ENCODE data around the gene FKBP2. TPM values are rescaled to one million over a fixed set of nuclear protein-coding genes. Genes with fewer than 3 reads are reported as not detected.
A peak's percentile ranks its signal among the peaks of the same experiment; 100 is the strongest.

Gene FKBP2
- total RNA-seq, 1 donor from 2014 or later, result 31.4 TPM

DNA sequence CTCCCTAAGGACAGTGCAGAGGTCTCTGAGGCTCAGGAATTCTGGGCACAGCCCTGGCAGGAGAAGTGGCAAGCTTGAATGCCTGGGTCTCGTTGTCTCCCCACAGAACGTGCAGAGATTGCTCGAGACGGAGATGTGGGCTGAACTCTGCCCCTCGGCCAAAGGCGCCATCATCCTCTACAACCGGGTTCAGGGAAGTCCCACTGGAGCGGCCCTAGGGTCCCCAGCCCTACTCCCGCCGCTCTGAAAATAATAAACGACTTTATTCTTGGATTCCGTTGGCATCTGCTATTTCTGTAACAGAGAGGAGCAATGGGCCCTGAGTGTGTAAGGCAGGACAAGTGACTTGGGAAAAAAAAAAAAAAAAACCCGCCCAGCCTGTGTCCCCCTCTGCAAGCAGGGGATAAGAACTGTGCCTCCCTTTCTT is 11.1 kb upstream of the FKBP2 start:
- TF ChIP-seq, protein P1, sequence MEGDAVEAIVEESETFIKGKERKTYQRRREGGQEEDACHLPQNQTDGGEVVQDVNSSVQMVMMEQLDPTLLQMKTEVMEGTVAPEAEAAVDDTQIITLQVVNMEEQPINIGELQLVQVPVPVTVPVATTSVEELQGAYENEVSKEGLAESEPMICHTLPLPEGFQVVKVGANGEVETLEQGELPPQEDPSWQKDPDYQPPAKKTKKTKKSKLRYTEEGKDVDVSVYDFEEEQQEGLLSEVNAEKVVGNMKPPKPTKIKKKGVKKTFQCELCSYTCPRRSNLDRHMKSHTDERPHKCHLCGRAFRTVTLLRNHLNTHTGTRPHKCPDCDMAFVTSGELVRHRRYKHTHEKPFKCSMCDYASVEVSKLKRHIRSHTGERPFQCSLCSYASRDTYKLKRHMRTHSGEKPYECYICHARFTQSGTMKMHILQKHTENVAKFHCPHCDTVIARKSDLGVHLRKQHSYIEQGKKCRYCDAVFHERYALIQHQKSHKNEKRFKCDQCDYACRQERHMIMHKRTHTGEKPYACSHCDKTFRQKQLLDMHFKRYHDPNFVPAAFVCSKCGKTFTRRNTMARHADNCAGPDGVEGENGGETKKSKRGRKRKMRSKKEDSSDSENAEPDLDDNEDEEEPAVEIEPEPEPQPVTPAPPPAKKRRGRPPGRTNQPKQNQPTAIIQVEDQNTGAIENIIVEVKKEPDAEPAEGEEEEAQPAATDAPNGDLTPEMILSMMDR (IDR thresholded peaks at IDR 0.05), result no peak
- Mint-ChIP-seq H3K27me3 (no peaks in the 10 kb centered on the region), H3K4me1 (peaks cover 64% of the 10 kb centered on the region), H3K4me3 (peak overlapping the region; percentile 91), H3K9me3 (no peaks in the 10 kb centered on the region), H3K36me3 (ENCODE audit: low read depth) (no peaks in the 10 kb centered on the region), H3K27ac (peak overlapping the region; percentile 91)
- ChIA-PET POLR2A (interaction anchor here (0.7 to 12.7 kb wide), 9 partner anchors 11 to 75 kb away, joined by 3 to 191 read pairs (median 5); partner anchors contain the start of genes ESRRA, FERMT3, FKBP2 and PPP1R14B), CTCF (interaction anchor here (0.6 kb wide), 1 partner anchor 11 kb away, joined by 3 read pairs; the partner anchor contains the start of gene FKBP2)
- intact Hi-C loops (cut with micrococcal nuclease), result loop anchor here (1.0 to 5.0 kb wide), 8 partner anchors 11 to 292 kb away; partner anchors contain the start of genes GPR137, NAA40, PPP1R14B and PRDX5
- no peak for ATAC-seq (ENCODE audit: low read depth)
- DNase-seq, result no peak

DNA sequence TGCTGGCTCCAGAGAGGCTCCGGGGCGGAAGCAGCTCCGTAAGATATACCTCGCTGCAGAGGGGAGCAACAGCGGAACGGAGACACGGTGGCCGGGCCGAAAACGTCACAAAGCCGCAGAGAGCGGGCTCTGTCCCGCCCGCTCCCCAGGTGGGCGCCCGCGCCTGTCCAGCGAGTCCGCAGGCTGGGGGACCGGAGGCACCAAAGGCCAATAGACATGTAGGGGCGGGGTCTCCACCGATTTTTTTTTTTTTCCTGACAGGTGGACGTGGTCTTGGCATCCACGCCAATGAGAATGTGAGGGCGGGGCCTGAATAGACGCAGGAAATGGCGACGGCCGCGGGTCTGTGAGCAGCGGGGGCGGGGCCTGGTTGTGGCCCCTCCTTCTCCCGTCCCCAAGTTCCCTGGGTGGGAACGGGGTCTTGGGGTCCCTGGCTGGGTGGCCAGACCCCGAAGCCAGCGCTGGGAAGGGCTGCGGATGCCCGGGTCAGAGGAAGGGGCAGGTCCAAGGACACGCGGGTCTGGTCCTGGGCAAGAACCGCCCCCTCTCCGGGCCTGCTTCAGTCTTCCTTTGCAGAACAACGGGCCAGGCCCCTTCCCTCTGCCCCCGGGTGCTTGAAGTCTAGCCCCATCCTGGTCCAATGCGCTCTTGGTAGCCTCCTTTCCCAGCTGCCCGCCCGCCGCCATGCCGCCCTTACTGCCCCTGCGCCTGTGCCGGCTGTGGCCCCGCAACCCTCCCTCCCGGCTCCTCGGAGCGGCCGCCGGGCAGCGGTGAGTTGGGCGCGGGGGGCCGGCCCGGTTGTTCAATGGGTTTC is 10.5 kb upstream of the FKBP2 start, which contains the start of gene DNAJC4:
Gene DNAJC4, plus strand, starts transcription at position 378 of the 814 bp plus-strand sequence. Its CDS starts 307 bp downstream, at position 685.
- intact Hi-C loops (cut with micrococcal nuclease), result loop anchor here (1.0 to 5.0 kb wide), 8 partner anchors 10 to 293 kb away; partner anchors contain the start of genes GPR137, NAA40, PPP1R14B and PRDX5
- Mint-ChIP-seq H3K27ac (peak within 1 kb of the TSS; percentile 91), H3K36me3 (ENCODE audit: low read depth) (peaks cover 3% of the 10 kb centered on the region), H3K4me3 (peak within 1 kb of the TSS; percentile 91), H3K9me3 (no peaks in the 10 kb centered on the region), H3K4me1 (peaks cover 62% of the 10 kb centered on the region), H3K27me3 (no peaks in the 10 kb centered on the region)
- CTCF ChIA-PET, result interaction anchor here (0.6 kb wide), 1 partner anchor 11 kb away, joined by 3 read pairs; the partner anchor contains the start of gene FKBP2
- POLR2A ChIA-PET, result interaction anchor here (0.7 to 12.7 kb wide), 11 partner anchors 11 to 74 kb away, joined by 3 to 191 read pairs (median 5); partner anchors contain the start of genes ESRRA, FERMT3, FKBP2 and PLCB3
- DNase-seq (peak; percentile 87), ATAC-seq (ENCODE audit: low read depth) (peak; percentile 59)
- TF ChIP-seq, protein P1 (IDR thresholded peaks at IDR 0.05), result no peak

DNA sequence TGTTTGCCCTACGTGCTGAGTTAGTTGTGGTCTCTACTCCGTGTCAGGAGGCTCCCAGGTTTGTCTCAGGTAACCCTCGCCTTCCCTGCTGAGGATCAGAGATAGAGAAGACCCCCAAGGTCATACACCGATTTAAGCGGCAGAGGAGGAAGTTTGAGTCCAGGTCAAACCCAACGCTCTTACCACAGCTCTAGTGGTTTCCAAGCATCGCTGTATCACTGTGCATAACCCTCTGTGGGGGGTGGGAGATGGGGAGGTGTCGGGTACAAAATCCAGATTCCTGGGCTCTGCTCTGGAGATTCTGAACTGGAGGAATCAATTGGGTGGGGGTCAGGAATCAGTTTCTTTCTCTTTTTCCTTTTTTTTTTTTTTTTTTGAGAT is 9.9 kb upstream of the FKBP2 start:
- ChIA-PET POLR2A (interaction anchor here (0.7 to 12.7 kb wide), 7 partner anchors 10 to 110 kb away, joined by 3 to 191 read pairs (median 4); partner anchors contain the start of genes FERMT3, FKBP2 and PLCB3), CTCF (interaction anchor here (1.2 kb wide), 1 partner anchor 73 kb away, joined by 3 read pairs; no protein-coding TSS in a partner anchor)
- peaks cover 67% of the 10 kb centered on the region for H3K4me1 Mint-ChIP-seq
- H3K36me3 Mint-ChIP-seq (ENCODE audit: low read depth), result peaks cover 5% of the 10 kb centered on the region
- H3K9me3 Mint-ChIP-seq, result no peaks in the 10 kb centered on the region
- TF ChIP-seq, protein P1 (IDR thresholded peaks at IDR 0.05), result no peak
- ATAC-seq (ENCODE audit: low read depth) (no peak), DNase-seq (no peak)
- peak overlapping the region; percentile 91 for H3K27ac Mint-ChIP-seq
- intact Hi-C loops (cut with micrococcal nuclease), result loop anchor here (1.0 to 5.0 kb wide), 8 partner anchors 9 to 294 kb away; partner anchors contain the start of genes GPR137, NAA40, PPP1R14B and PRDX5
- H3K27me3 Mint-ChIP-seq, result no peaks in the 10 kb centered on the region
- peak overlapping the region; percentile 91 for H3K4me3 Mint-ChIP-seq

DNA sequence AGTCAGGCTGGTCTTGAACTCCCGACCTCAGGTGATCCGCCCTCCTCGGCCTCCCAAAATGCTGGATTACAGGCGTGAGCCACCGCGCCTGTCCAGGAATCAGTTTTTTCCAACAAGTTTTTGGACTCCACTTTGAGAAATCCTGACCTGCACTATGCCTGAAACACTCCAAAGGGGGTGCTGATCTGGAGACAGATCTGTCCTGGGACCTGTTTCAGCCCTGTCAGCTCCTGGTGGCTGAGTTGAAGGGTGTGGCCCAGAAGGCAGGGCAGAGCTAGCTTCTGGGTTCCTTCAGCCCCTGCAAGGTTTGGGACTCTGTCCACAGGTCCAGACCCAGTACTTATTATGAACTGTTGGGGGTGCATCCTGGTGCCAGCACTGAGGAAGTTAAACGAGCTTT is 9.3 kb upstream of the FKBP2 start:
- ATAC-seq (ENCODE audit: low read depth) (no peak), DNase-seq (no peak)
- CTCF ChIA-PET, result interaction anchor here (1.2 kb wide), 1 partner anchor 73 kb away, joined by 3 read pairs; no protein-coding TSS in a partner anchor
- POLR2A ChIA-PET, result interaction anchor here (0.7 to 12.7 kb wide), 6 partner anchors 10 to 111 kb away, joined by 3 to 191 read pairs (median 4); partner anchors contain the start of genes FERMT3, FKBP2 and PLCB3
- H3K36me3 Mint-ChIP-seq (ENCODE audit: low read depth), result peaks cover 5% of the 10 kb centered on the region
- H3K27me3 Mint-ChIP-seq, result no peaks in the 10 kb centered on the region
- peaks cover 69% of the 10 kb centered on the region for H3K4me1 Mint-ChIP-seq
- H3K9me3 Mint-ChIP-seq, result no peaks in the 10 kb centered on the region
- peak overlapping the region; percentile 91 for H3K4me3 Mint-ChIP-seq
- TF ChIP-seq, protein P1 (IDR thresholded peaks at IDR 0.05), result no peak
- H3K27ac Mint-ChIP-seq, result peak overlapping the region; percentile 63
- intact Hi-C loops (cut with micrococcal nuclease), result loop anchor here (5.0 kb wide), 2 partner anchors 86 to 294 kb away; partner anchors contain the start of genes NAA40, PRDX5 and TRMT112

Measured in activated B cell treated with CpG ODN at 0.5 μM for 24 hours (primary cell).